HG03066 (cell line): ENCODE measurements around the gene PPP1R15A.
"Not testable (repeated sequence)": the region's sequence is repeated elsewhere in the genome, so short reads cannot be mapped to it uniquely, and the experiment has no call there.

Source experiments
- ATAC-seq: cut with Tn5 transposase; IDR thresholded peaks from one replicate; pipeline ENCODE4 v1.9.1; 2021; ENCODE audit warnings: low read depth; ENCODE audit not compliant: unreplicated experiment

The PPP1R15A gene

DNA sequence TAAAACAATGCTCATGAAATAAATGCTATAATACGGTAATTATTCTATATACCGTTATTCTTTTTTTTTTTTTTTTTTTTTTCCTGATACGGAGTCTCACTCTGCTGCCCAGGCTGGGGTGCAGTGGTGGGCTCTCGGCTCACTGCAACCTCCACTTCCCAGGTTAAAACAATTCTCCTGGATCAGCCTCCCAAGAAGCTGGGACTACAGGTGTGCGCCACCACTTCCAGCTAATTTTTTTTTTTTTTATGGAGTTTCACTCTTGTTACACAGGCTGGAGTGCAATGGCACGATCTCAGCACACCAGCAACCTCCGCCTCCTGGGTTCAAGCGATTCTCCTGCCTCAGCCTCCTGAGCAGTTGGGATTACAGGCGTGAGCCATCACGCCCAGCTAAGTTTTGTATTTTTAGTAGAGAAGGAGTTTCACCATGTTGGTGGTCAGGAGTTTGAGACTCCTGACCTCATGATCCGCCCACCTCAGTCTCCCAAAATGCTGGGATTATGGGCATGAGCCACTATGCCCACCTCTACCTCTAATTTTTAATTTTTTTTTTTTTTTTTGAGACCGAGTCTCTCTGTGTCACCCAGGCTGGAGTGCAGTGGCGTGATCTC is 6.9 kb downstream of the PPP1R15A start:
- no peak for ATAC-seq

DNA sequence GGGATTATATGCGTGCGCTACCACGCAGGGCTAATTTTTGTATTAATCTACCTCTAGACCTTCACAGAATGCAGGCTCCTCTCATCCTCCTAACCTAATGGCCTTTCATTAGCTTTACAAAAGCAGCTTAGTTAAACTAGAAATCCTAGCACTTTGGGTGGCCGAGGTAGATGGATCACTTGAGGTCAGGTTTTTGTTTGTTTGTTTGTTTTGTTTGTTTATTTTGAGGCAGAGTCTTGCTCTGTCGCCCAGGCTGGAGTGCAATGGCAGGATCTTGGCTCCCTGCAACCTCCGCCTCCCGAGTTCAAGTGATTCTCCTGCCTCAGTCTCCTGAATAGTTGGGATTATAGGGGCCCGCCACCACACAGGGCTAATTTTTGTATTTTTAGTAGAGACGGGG is 7.5 kb downstream of the PPP1R15A start:
- not testable (repeated sequence) for ATAC-seq

DNA sequence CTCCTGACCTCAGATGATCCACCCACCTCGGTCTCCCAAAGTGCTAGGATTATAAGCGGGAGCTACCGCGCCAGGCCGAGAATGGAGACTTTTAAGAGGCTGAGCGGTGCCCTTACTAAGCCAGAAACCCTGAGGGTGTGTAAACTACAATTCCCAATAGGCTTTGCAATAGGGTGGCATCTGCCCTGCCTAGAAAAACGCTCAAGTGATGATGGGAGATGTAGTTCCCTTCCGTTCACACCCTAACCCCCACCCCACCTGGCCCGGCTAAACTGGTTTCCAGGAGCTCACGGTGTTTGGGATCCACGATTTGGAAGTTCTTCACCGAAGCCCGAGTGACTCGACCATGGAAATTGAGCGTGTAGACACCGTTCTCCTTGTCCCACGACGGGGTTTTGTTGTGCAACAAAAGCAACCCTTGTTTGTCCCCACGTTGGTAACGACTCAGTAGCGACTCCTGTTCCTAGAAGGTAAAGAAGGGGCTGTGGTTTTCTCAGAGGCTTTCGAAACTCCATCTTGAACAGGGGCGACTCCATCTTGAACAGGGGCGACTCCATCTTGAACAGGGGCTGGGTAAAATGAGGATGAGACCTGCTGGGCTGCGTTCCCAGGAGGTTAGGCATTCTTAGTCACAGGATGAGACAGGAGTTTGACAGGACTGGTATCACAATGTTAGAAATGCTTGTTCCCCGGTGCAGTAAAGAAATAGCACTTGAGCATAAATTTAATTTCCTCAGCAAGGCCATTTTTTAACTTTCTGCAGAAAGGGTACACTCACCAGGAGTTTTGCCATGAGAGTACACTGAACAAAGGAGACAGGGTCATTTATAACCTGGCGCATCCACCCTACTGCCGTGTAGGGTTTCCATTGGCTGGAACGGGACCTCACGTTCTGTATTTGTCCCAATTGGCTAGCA is 9.8 kb downstream of the PPP1R15A start:
- no peak for ATAC-seq

DNA sequence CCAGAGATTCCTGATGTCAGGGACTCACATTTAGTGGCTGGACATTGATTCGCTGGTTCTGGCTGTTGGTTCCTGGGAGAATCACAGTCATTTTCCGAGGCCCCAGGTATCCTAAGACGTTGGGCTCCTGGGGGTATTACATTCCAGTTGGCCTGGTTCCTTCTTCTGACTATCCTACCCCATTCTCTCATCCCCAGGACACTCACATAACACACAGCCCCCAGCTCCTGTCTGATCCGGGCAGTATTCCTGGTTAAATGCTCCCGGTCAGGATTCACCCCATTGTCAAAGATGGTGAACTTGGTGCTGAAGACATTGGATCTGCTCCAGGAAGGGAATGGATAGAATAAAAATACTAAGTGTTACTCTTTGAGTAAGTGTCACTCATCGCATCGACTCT is 11.5 kb downstream of the PPP1R15A start:
- ATAC-seq, result no peak

DNA sequence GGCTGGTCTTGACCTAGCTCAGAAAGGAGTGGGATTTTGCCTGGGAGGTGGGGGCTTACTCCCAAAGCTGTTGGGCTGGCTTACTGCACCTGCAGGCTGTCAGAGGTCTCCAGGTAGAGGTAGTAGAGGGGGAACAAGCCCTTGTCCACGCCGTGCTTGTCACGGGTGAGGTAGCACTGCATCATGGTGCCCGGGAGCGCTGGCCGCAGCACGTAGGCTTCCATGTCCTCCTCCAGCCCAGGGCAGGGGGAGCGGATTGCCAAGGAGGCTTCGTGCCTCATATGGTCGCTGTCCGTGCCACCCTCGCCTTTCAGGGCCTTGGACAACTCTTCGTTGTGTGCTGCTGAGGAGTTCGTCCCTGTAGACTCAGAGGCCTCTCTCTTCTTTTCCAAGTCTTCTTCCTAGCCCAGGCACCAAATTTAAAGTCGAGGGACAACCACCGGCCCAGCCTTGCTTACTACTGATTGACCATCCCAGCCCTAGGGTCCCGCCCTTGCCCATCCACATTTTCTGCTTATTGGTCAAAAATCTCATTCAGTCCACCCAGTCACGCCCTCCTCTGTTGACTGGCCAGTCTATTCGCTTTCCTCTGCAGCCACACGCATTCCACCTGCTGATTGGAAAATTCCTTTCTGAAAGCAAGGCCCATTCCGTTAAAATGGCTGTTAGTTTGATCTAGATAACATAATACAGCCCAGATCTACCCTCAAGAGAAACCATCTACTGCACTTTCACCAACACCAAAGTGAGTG is 15.8 kb downstream of the PPP1R15A start:
- no peak for ATAC-seq

DNA sequence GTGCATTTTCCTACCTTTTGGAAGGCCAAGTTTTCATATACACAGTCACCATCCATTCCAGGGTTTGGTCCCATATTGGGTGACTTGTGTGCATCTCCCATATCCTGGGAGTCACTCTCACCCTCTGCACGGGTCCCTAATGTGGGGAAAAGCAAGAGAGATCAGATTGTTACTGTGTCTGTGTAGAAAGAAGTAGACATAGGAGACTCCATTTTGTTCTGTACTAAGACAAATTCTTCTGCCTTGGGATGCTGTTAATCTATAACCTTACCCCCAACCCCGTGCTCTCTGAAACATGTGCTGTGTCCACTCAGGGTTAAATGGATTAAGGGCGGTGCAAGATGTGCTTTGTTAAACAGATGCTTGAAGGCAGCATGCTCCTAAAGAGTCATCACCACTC is 17.3 kb downstream of the PPP1R15A start:
- not testable (repeated sequence) for ATAC-seq

DNA sequence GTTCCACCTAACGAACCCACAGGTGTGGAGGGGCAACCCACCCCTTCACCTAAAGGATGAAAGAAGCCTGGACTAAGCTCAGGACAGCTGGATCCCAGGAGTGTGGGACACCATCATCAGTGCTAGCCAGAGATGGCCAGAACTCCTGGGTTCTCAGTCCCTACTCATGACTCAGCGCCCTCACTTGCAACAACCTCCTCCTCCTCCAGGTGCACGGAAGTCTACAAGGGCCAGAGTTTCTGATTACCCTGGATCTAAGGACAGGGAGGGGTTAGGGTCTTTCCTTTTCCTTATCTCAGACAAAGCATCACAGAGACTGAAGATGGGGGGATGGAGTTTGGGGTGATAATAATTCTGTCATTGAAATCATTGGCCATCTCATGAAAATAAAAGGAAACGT is 18.3 kb downstream of the PPP1R15A start:
- no peak for ATAC-seq

DNA sequence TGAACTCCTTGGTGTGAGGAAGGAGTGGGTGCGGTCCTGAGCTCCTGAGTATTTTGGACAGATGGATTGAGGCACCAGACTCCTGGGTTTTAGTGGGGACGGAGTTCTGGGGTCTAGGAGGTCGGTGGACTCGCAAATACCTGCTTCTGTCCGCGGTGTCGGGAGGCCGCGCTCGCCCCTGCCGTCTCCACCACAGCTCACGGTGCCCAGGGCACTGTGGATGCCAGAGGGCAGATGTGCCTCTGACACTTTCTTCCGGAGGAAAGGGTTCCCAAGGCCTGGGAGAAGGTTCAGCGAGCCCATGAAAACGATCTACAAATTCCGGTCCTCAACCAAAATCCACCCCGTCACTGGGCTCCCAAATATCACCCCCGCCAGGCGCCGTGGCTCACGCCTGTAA is 23.0 kb downstream of the PPP1R15A start:
- no peak for ATAC-seq

DNA sequence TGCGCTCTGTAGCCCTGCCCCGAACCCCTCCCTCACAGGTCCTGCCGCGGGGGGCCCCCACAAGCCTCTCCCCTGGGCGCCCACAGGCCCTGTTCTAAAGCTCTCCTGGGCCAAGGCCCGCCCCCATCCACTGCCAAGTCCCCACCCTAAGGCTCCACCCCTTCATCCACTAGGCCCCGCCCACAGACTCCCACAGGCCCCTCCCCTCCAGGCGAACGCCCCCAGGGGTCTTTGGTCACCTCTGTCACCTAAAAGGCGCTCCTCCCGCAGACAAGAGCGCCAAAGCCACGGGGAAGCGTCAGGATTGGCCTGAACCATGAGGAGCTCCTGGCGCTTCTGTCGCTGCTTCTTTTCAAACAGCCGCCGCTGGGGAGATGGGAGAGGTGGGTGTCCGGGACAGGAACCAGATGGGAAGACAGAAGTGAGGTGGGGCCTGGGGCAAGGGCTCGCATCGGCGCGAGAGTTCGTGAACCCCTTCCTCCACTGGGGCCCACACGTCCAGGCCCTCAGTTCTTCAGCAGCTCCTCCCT is 24.0 kb downstream of the PPP1R15A start:
- no peak for ATAC-seq

DNA sequence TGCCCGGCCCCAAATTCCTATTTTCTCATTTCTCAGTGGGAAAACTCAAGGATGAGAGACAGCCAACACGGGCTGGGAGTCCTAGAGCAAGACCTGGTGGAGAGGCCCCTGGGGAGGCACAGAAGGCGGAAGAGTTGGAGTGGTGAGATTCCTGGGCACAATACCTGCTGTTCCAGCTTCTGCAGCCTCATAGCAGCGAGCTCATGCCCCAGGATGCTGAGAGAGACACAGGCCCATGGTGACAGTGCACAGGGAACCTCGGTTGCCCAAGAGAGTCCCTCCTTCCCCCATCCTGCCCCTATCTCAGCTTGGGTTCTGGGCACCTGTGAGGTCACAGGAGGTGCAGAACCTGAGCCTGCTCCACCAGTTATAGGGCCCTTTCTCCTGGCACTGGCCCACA is 25.0 kb downstream of the PPP1R15A start:
- ATAC-seq, result no peak

DNA sequence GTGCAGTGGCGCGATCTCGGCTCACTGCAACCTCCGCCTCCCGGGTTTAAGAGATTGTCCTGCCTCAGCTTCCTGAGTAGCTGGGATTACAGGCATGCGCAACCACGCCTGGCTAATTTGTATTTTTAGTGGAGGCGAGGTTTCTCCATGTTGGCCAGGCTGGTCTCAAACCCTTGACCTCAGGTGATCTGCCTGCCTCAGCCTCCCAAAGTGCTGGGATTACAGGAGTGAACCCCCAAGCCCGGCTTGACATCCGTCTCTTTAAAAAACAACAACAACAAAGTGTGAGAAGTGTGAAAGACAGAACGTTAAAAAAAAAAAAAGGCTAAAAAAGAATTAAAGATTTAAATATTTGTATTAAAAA is 27.1 kb downstream of the PPP1R15A start:
- not testable (repeated sequence) for ATAC-seq

DNA sequence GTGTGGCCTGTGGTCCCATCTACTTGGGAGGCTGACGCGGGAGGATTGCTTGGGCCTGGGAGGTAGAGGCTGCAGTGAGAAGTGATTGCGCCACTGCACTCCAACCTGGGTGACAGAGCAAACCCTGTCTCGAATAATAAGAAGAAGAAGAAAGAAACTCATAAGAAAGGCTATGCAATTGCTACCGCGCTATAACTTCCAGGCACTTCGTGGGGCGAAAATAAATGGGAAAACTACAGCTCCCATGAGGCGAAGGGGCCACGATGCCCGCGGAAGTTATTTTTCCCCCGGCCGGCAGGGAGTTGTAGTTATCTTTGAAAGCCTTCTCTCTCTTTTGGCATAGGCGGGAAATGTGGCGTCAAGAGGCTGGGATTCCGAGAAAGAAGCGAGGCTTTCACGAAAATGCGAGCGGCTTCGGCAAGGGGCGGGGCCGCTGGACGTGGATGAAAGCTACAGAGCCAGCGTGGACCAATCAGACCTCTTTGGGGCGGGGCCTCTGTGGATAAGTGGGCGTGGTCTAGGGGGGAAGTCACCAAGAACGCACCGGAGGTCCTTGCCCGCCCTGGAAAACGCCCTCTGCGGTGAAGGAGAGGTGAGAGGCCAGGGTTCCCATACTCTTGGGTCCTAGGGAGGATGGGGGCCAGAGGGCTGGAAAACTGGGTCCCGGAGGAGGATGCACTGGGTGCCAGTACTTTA is 27.7 kb downstream of the PPP1R15A start, which contains the start of gene NUCB1:
TSS of gene NUCB1 (plus strand) at position 532 of the 696 bp plus-strand sequence. CDS start 485 bp downstream, outside the sequence.
- ATAC-seq, result peak; percentile 84

DNA sequence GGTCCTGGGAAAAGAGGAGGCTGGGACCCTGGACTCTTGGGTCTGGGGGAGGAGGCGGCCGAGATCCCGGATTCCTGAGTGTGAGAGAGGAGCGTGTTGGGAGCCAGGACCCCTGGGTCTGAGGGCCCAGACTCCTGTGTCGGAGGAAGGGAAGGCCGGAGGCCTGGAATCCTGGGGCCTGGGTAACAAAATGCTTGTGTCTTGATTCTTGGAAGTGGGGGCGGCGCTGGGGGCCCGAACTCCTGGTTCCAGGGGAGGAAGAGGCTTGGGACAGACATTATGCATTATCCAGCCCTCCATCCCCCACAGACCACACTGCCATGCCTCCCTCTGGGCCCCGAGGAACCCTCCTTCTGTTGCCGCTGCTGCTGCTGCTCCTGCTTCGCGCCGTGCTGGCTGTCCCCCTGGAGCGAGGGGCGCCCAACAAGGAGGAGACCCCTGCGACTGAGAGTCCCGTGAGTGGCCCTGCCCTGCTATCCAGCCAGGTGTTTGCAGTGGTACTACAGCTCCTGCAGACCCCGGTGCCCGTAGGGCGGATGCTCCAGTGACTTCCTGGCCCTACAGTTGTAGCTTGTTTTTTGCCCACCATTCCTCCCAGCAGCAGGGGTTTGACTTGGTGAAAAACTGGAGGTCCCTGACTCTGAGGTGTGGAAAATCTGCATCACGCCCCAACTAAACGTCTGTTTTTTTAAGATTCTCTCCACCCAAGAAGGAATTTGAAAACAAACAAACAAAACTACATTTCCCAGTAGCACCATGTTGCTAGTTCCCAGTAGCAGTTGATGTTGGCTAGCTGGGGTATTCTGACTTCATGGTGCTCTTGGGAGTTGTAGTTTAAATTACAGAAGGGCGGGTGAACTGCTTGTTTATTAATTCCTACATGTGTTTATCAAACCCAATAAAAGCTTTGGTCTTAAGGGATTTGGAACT is 28.5 kb downstream of the PPP1R15A start:
- no peak for ATAC-seq

DNA sequence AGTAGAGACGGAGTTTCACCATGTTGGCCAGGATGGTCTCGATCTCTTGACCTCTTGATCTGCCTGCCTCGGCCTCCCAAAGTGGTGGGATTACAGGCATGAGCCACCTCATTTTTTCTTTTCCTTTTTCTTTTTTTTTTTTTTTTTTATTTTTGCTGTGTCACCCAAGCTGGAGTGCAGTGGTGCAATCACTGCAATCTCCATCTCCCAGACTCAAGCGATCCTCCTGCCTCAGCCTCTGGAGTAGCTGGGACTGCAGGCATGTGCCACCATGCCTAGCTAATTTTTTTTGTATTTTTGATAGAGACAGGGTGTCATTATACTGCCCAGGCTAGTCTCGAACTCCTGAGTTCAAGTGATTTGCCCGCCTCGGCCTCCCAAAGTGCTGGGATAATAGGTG is 30.1 kb downstream of the PPP1R15A start:
- not testable (repeated sequence) for ATAC-seq

DNA sequence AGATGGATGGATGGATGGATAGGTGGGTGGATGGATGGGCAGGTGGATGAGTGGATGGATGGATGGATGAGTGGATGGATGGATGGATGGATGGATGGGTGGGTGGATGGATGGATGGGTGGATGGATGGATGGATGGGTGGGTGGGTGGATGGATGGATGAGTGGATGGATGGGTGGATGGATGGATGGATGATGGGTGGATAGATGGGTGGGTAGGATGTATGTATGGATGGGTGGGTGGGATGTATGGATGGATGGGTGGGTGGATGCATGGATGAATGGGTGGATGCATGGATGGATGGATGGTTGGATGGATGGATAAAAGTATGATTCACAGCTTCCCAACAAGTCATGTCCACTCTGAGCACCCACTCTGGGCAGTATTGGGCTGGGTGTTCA is 31.6 kb downstream of the PPP1R15A start:
- ATAC-seq, result not testable (repeated sequence)

DNA sequence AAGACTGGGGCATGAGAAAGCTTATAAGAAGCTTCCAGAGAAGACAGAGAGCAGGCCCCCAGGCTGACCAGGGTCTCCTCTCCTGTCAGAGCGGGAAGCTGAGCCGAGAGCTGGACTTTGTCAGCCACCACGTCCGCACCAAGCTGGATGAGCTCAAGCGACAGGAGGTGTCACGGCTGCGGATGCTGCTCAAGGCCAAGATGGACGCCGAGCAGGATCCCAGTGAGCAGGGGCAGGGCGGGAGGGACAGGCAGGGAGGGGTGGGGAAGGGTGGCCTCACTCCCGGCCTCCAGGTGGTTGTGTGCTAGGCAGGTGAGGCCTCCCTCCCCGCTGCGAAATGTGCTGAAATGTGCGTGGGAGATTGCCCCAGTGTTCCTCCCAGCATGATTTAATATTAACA is 33.4 kb downstream of the PPP1R15A start:
- ATAC-seq, result no peak

DNA sequence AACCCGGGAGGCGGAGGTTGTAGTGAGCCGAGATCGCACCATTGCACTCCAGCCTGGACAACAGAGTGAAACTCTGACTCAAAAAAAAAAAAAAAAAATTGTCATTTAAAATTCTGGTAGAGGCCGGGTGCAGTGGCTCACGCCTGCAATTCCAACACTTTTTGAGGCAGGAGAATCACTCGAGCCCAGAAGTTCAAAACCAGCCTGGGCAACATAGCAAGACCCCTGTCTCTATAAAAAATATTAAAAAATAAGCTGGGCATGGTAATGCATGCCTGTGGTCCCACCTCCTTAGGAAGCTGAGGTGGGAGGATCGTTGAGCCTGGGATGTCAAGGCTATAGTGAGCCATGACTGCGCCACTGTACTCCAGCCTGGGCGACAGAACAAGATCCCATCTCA is 34.1 kb downstream of the PPP1R15A start:
- no peak for ATAC-seq

DNA sequence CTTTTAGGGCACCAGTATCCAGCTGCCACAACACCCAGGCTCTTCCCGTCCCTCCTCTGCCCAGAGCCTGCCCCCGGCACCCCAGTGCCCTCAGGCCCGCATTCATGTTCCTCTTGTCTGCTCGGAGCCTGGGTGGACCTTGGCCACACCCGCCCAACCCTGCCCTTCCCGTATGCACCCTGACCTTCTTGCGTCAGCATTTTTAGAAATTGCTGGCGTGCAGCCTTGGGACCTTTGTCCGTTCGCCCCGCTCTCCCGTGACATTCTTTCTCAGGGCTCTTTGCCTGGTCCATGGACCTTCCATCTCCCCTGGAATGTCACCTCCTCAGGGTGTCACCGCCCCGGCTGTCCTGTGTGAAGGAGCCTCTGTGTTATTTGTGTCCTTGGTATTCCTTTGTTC is 35.5 kb downstream of the PPP1R15A start:
- ATAC-seq, result no peak

DNA sequence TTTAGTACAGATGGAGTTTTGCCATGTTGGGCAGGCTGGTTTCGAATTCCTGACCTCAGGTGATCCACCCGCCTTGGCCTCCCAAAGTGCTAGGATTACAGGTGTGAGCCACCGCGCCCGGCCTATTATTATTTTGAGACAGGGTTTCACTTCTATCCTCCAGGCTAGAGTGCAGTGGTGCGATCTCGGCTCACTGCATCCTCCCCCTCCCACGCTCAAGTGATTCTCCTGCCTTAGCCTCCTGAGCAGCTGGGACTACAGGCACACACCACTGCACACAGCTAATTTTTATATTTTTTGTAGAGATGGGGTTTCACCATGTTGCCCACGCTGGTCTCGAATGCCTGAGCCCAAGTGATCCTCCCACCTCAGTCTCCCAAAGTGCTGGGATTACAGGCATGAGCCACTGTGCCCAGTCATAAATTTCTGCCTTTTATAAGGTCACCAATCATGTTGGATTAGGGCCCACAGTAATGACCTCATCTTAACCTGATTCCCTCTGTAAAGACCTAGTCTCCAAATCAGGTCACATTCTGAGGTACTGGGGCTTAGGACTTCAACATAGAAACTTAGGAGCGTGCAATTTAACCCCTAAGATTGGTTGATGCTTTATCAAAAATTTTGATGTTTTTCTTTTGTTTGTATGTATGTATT is 37.3 kb downstream of the PPP1R15A start:
- ATAC-seq, result not testable (repeated sequence)
